ENCODE results near the gene CTDNEP1.

CTDNEP1 gene

DNA sequence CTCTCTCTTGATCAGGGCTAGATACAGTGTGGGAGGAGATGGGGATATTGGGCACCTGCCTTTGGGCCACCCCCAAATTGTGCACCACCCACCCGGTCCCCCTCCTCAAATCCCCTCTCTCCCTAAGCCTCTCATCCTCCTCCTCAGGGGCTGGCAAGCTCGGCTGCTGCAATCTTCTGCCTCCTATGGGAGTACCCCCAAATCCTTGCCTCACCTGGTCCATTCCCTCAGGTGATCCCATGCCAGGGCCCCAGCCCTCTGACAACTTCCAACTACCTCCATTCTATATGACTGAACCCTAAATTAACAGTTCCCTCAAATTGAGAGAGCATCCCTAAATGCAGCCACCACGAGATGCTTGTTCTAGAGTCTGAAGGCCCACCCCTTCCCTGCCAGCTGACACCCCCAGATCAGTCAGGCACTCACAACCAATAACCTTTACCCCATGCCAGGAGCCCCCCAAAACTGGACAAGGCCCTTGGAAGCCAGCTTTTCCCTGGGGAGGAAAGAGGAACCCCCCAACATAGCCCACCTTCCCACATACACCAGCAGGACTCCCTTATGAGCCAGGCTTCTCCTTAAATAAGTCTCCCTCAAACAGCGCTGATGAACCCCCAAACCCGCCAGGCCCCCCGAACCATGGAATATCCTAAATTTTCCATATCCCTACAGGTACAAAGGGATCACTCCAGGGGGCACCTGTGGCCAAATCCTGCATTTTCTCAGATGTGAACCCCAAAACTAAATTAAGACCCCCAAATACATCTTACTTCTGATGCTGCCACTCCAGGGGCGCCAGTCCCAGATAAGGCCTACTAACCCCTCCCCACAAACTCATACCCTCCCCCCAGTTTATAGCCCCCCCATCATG is 35.1 kb downstream of the CTDNEP1 start:
- H3K4me3 ChIP-seq (ENCODE audit: low read depth, low read length) = no peak overlapping the region
- TF ChIP-seq, protein P1, sequence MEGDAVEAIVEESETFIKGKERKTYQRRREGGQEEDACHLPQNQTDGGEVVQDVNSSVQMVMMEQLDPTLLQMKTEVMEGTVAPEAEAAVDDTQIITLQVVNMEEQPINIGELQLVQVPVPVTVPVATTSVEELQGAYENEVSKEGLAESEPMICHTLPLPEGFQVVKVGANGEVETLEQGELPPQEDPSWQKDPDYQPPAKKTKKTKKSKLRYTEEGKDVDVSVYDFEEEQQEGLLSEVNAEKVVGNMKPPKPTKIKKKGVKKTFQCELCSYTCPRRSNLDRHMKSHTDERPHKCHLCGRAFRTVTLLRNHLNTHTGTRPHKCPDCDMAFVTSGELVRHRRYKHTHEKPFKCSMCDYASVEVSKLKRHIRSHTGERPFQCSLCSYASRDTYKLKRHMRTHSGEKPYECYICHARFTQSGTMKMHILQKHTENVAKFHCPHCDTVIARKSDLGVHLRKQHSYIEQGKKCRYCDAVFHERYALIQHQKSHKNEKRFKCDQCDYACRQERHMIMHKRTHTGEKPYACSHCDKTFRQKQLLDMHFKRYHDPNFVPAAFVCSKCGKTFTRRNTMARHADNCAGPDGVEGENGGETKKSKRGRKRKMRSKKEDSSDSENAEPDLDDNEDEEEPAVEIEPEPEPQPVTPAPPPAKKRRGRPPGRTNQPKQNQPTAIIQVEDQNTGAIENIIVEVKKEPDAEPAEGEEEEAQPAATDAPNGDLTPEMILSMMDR (IDR thresholded peaks at IDR 0.05; ENCODE audit: borderline replicate concordance, insufficient read depth, low read depth, low read length) = no peak

DNA sequence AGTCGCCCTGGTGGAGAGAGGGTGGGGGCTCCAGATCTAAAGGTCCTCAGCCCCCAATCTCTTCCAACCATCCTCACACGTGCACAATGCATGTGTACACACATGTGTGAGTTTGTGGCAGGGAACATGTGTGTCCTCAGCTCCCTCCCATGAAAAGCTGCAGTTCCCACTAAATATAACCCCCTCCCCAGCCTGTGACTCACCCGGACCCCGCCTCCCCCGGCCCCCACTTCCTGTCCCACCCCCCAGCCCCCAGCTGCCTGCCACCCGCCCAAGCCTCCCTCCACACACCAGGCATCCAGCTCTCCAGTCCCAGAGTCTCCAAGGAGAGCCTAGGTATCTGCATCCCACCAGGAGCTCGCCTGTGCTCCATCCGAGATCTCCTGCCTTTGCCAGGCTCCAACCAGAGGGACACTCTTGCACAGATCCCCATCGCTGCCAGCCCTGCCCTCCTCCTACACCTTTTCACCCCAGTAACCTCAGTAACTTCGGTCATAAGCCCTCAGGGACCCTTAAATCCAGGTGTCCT is 35.8 kb downstream of the CTDNEP1 start:
- H3K4me3 ChIP-seq (ENCODE audit: low read depth, low read length) = no peak overlapping the region
- TF ChIP-seq, protein P1 (IDR thresholded peaks at IDR 0.05; ENCODE audit: borderline replicate concordance, insufficient read depth, low read depth, low read length) = no peak

DNA sequence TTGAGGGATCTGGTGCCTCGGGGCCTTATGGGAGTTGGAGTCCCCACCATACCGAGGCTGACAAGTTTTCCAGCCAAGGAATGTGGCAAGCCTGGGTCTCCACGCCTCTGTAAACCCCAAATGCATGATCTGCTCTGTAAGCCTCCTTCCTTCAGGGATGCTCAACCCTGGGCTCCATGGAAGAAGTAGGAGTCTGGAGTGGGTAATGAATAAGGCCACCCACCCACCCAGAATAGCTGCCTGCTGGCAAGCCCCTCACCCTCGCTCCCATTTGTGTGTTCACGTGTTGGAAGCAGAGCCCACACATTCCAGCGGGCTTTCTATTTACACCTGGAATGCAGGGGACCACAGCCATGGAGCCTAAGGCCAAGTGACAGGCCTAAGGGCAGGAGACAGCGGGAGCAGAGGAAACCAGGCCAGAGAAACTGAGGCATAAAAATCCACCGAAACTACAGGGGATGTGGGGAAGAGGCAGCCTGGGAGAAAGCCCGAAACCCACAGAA is 36.3 kb downstream of the CTDNEP1 start:
- peak overlapping the region; percentile 40 for H3K4me3 ChIP-seq (ENCODE audit: low read depth, low read length)
- TF ChIP-seq, protein P1 (IDR thresholded peaks at IDR 0.05; ENCODE audit: borderline replicate concordance, insufficient read depth, low read depth, low read length) = no peak

DNA sequence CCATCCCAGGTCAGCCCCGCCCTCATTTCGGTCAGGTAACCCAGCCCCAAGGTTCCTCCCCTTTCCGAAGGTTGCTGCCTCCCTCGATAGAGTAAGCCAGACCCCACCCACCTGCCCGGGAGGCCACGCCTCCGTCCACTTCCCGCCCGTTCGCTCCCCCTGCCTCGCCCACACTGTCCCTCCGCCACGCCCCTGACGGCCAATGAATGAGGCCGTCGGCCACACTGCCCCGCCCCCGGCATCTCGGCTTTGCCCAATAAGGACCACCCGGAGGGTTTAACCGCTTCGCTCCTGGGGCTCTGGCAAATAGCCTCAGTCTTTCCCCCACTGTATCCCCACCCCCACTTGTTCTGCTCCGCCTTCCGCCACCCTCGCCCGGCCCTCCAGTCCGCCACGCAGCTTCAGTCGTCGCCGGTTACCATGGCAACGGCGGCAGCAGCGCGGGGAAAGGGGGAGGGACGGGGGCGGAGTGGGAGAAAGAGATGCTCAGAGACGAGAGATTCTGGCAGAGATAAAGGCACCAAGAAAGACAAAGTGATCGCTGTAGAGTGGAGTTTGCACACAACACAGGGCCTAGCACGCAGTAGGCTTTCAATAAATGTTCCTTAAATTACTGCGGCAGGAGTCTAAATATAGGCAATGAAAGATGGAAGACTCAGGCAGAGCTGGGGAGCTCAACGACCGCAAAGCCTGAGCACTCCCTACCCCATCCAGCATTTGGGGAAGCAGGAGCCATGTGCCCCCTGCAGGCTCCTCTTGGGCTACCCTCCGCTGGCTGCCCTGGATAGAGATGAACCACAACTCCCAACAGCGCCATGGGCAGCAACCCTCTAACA is 37.0 kb downstream of the CTDNEP1 start:
- peak overlapping the region; percentile 43 for H3K4me3 ChIP-seq (ENCODE audit: low read depth, low read length)
- TF ChIP-seq, protein P1 (IDR thresholded peaks at IDR 0.05; ENCODE audit: borderline replicate concordance, insufficient read depth, low read depth, low read length) = peak; percentile 60

DNA sequence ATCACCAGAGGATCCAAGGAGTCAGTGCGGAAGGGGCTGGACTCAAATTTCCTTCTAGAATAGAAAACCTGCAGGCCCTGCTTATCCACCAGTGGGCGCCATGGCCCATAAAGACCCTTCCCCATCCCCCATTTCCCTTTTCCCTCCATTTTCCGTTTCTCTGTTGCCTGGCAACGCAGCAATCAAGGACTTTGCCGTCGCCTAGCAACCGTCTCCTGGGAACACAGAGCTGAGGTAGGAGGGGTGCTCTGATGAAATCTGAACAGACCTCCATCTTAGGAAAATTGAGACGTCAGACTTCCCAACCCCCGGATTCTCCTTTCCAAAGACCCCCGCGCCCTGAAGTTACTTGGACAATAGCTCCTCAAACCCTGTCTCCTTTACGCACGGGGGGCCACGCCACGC is 37.6 kb downstream of the CTDNEP1 start:
- peak overlapping the region; percentile 43 for H3K4me3 ChIP-seq (ENCODE audit: low read depth, low read length)
- TF ChIP-seq, protein P1 (IDR thresholded peaks at IDR 0.05; ENCODE audit: borderline replicate concordance, insufficient read depth, low read depth, low read length) = peak; percentile 49

DNA sequence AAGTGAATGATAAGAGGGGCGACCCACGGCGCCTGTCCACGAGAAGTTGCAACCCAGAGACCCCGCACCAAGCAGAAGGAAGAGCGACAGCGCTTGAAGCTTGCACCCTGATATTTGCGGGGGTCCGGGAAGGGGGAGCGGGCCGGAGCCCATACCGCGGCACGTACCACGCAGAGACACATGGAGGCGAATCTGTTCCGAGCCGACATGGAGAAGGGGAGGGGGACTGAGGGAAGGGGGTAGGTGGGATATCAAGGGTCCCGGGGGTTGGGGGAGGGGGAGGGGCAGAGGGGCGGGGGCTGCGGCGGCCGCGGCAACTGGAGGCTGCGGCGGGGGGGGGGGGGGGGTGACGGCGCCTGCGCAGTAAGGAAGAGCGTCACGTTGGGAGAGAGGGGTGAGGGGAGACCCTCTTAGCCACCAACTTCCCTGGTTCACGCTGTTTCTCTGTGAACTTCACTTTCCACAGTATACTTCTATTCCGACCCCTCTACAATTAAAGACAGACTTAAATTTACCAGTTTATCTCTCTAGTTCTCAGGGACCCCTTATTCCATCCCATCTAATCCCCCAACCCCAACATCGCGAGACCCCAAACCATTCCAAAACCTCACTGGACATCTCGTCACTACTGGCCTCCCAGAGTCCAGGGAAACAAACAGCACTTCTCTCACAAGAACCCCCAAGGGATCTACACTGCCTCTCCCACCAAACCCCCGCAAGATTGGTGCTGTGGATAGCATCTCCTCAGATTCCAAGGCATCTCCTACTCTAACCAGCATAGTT is 39.9 kb downstream of the CTDNEP1 start:
- H3K4me3 ChIP-seq (ENCODE audit: low read depth, low read length) = no peak overlapping the region
- TF ChIP-seq, protein P1 (IDR thresholded peaks at IDR 0.05; ENCODE audit: borderline replicate concordance, insufficient read depth, low read depth, low read length) = no peak
